ENCODE data around the gene CPZ. TPM values are rescaled to one million over a fixed set of nuclear protein-coding genes. Genes with fewer than 3 reads are reported as not detected.

Gene CPZ
- total and polyA plus RNA-seq, 2 of the 4 experiments (the other 2 are of a cell fraction): 0.90 to 10.3 TPM

DNA sequence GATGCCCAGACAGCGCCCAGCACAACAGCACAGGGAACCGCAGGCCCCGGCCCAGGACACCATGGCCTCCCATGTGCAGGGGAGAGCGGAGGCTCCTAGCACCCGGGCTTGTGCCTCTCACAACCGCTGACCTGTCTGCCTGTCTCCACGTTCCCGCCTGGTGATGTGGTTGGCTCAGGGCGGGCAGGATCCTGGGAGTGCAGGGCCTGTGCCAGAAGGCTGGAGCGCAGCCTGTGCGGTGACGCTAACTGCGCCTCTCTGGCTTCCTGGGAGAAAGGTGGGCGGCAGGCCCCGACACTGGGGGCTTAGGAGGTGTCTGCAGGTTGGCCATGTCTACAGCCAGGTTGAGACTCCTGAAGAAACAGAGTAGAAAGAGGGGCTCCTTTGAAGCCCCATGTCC lies 48.7 kb downstream of the CPZ start:
- H2AK9ac ChIP-seq (replicated peaks; ENCODE audit: low read depth, low read length, poor library complexity): no peak overlapping the region
- H3K23ac ChIP-seq (ENCODE audit: low read depth, low read length): no peak overlapping the region
- H3K4me1 ChIP-seq (ENCODE audit: control insufficient read depth, insufficient read depth, low read length): no peaks in the 10 kb centered on the region
- no peak overlapping the region for H3K14ac ChIP-seq (replicated peaks; ENCODE audit: low read depth, low read length)
- no peak overlapping the region for H4K8ac ChIP-seq (ENCODE audit: low read depth in 2 of 2, low read length in 2 of 2)
- no peak overlapping the region for H3K4me2 ChIP-seq (ENCODE audit: low read depth, low read length)
- intact Hi-C loops (cut with micrococcal nuclease) (no loop called here), dilution Hi-C loops (cut with HindIII; ENCODE audit: low sequenced_read_pairs, unreplicated experiment) (no loop called here), in situ Hi-C loops (cut with MboI; ENCODE audit: low sequenced_read_pairs) (no loop called here)
- H4K20me1 ChIP-seq (ENCODE audit: insufficient read depth, low read length): no peaks in the 10 kb centered on the region
- H3K79me1 ChIP-seq (ENCODE audit: low read depth in 1 of 2, low read length in 2 of 2): no peaks in the 10 kb centered on the region
- H2BK15ac ChIP-seq (ENCODE audit: low read depth, low read length): no peak overlapping the region
- no peak overlapping the region for H3K18ac ChIP-seq (ENCODE audit: low read depth, low read length)
- H2AFZ ChIP-seq (replicated peaks; ENCODE audit: low read length, poor library complexity): no peak overlapping the region
- H2BK5ac ChIP-seq (ENCODE audit: low read depth, low read length, poor library complexity, severe bottlenecking): no peak overlapping the region
- H3K27ac ChIP-seq (ENCODE audit: insufficient read depth, low read length): no peak overlapping the region
- H3K9ac ChIP-seq (ENCODE audit: low read depth, low read length): no peak overlapping the region
- H3K27me3 ChIP-seq (ENCODE audit: control insufficient read depth, insufficient read depth, low read length): peaks cover 12% of the 10 kb centered on the region; the same call in 1 of the 2 replicates
- WGBS, 2 experiments (ENCODE audit: extremely low coverage in 2 of 2, insufficient read length in 1 of 2): 74% methylated on average over 9 of the region's 15 CpGs; no CpG with 5 or more reads in 1 of the 2 experiments
- H2BK20ac ChIP-seq (ENCODE audit: low read depth, low read length): no peak overlapping the region
- no peaks in the 10 kb centered on the region for H3K36me3 ChIP-seq (ENCODE audit: control insufficient read depth, insufficient read depth, low read length)
- no peak for TF ChIP-seq NFE2L2 (IDR thresholded peaks at IDR 0.05; ENCODE audit: low read depth, low read length)
- no peak for TF ChIP-seq CEBPB (IDR thresholded peaks at IDR 0.05; ENCODE audit: low read depth, low read length)
- TF ChIP-seq MAZ (IDR thresholded peaks at IDR 0.05; ENCODE audit: borderline replicate concordance, low read depth, low read length): no peak
- TF ChIP-seq RFX5 (IDR thresholded peaks at IDR 0.05; ENCODE audit: low read depth, low read length): no peak
- TF ChIP-seq RCOR1 (IDR thresholded peaks at IDR 0.05; ENCODE audit: insufficient replicate concordance, low read length): no peak
- TF ChIP-seq, protein P1, sequence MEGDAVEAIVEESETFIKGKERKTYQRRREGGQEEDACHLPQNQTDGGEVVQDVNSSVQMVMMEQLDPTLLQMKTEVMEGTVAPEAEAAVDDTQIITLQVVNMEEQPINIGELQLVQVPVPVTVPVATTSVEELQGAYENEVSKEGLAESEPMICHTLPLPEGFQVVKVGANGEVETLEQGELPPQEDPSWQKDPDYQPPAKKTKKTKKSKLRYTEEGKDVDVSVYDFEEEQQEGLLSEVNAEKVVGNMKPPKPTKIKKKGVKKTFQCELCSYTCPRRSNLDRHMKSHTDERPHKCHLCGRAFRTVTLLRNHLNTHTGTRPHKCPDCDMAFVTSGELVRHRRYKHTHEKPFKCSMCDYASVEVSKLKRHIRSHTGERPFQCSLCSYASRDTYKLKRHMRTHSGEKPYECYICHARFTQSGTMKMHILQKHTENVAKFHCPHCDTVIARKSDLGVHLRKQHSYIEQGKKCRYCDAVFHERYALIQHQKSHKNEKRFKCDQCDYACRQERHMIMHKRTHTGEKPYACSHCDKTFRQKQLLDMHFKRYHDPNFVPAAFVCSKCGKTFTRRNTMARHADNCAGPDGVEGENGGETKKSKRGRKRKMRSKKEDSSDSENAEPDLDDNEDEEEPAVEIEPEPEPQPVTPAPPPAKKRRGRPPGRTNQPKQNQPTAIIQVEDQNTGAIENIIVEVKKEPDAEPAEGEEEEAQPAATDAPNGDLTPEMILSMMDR (conservative IDR thresholded peaks at IDR 0.05; ENCODE audit: low read depth, low read length): no peak
- no peak for TF ChIP-seq CHD1 (IDR thresholded peaks at IDR 0.05; ENCODE audit: low read depth, low read length)
- TF ChIP-seq USF2 (IDR thresholded peaks at IDR 0.05; ENCODE audit: low read depth, low read length): no peak
- H3K9me1 ChIP-seq (ENCODE audit: insufficient read depth, low read length): no peaks in the 10 kb centered on the region
- no peak overlapping the region for H3K4ac ChIP-seq (ENCODE audit: low read depth, low read length)
- ATAC-seq (ENCODE audit: low read depth) (no peak), DNase-seq (no peak)
- no peak overlapping the region for H4K5ac ChIP-seq (ENCODE audit: low read depth, low read length)
- H3K56ac ChIP-seq (ENCODE audit: extremely low read depth, insufficient read depth, low read length): no peak overlapping the region
- no peak overlapping the region for H2AK5ac ChIP-seq (ENCODE audit: low read depth, low read length)
- H2BK120ac ChIP-seq (ENCODE audit: low read depth, low read length): no peak overlapping the region
- H4K91ac ChIP-seq (ENCODE audit: insufficient read depth, low read depth, low read length): no peak overlapping the region
- H3K9me3 ChIP-seq (ENCODE audit: control insufficient read depth, insufficient read depth, low read length): no peaks in the 10 kb centered on the region
- CTCF ChIA-PET: no interaction called here
- POLR2A ChIA-PET (ENCODE audit: unreplicated experiment): no interaction called here
- no TSS peak for BruUV-seq (replicated peaks)
- no peak overlapping the region for H3K4me3 ChIP-seq (ENCODE audit: insufficient read depth, low read depth, low read length)
